ENCODE measurements around the gene SMCO1. TPM values are rescaled to one million over a fixed set of nuclear protein-coding genes. Genes with fewer than 3 reads are reported as not detected.
A peak's percentile ranks its signal among the peaks of the same experiment; 100 is the strongest.

The SMCO1 gene
- total RNA-seq, 1 experiment from 2014 or later: not detected

Small RNA genes within 50 kb of the gene (small RNA-seq; reads per million reads assigned to genes)
- 0.40 reads per million, percentile 3 among the genes with 10 or more reads in this experiment for gene RPS29P3

Other genes starting within 250 kb of the SMCO1 start
- gene PCYT1A, start 227.6 kb downstream of the SMCO1 start, total RNA-seq (2014; rRNA removed; shearing (Covaris generic); ENCODE audit: low replicate concordance): 42.6 and 48.8 TPM in 2 replicates
- 9.6 and 17.1 TPM in 2 replicates for gene DYNLT2B, start 197.1 kb downstream of the SMCO1 start, total RNA-seq (2014; rRNA removed; shearing (Covaris generic); ENCODE audit: low replicate concordance)
- not detected in 2 replicates for gene TM4SF19, start 177.0 kb downstream of the SMCO1 start, total RNA-seq (2014; rRNA removed; shearing (Covaris generic); ENCODE audit: low replicate concordance)
- 25.5 and 33.0 TPM in 2 replicates for gene UBXN7, start 82.9 kb downstream of the SMCO1 start, total RNA-seq (2014; rRNA removed; shearing (Covaris generic); ENCODE audit: low replicate concordance)
- gene RNF168, start 11.6 kb downstream of the SMCO1 start, total RNA-seq (2014; rRNA removed; shearing (Covaris generic); ENCODE audit: low replicate concordance): 35.4 and 42.8 TPM in 2 replicates
- gene WDR53, start 53.2 kb upstream of the SMCO1 start, total RNA-seq (2014; rRNA removed; shearing (Covaris generic); ENCODE audit: low replicate concordance): 7.0 and 9.2 TPM in 2 replicates
- 14.4 and 15.2 TPM in 2 replicates for gene FBXO45, start 53.3 kb upstream of the SMCO1 start, total RNA-seq (2014; rRNA removed; shearing (Covaris generic); ENCODE audit: low replicate concordance)
- 0.52 and 1.0 TPM in 2 replicates for gene NRROS, start 124.3 kb upstream of the SMCO1 start, total RNA-seq (2014; rRNA removed; shearing (Covaris generic); ENCODE audit: low replicate concordance)
- gene CEP19, start 196.9 kb upstream of the SMCO1 start, total RNA-seq (2014; rRNA removed; shearing (Covaris generic); ENCODE audit: low replicate concordance): 2.6 and 4.0 TPM in 2 replicates
- gene PIGX, start 197.0 kb upstream of the SMCO1 start, total RNA-seq (2014; rRNA removed; shearing (Covaris generic); ENCODE audit: low replicate concordance): 51.3 and 55.6 TPM in 2 replicates
- 87.0 and 102 TPM in 2 replicates for gene PAK2, start 224.5 kb upstream of the SMCO1 start, total RNA-seq (2014; rRNA removed; shearing (Covaris generic); ENCODE audit: low replicate concordance)

Measured in Karpas-422 (cell line).